ENCODE data around the gene NECTIN1.

The NECTIN1 gene

GRCh38 chr11:119635041-119635740, 93.8 kb downstream of the NECTIN1 start:
- TF ChIP-seq CTCF (IDR thresholded peaks at IDR 0.05; ENCODE audit: low read depth, low read length) (no peak), EZH2phosphoT487 (IDR thresholded peaks at IDR 0.05; ENCODE audit: low read depth) (no peak)
- no peaks in the 10 kb centered on the region for H4K20me1 ChIP-seq (ENCODE audit: insufficient read depth, low read length)
- no peaks in the 10 kb centered on the region for H3K27me3 ChIP-seq (ENCODE audit: low read depth, low read length)
- H3K4me2 ChIP-seq (ENCODE audit: low read length): no peak overlapping the region
- no peak overlapping the region for H3K9ac ChIP-seq (ENCODE audit: low read length)
- H3K79me2 ChIP-seq (ENCODE audit: low read length): no peaks in the 10 kb centered on the region
- H2AFZ ChIP-seq (ENCODE audit: low read depth, low read length): no peak overlapping the region
- H3K9me3 ChIP-seq (ENCODE audit: insufficient read depth, low read length): no peaks in the 10 kb centered on the region
- H3K27ac ChIP-seq (ENCODE audit: low read length): no peak overlapping the region
- H3K4me3 ChIP-seq (ENCODE audit: low read length): no peak overlapping the region
- H3K36me3 ChIP-seq (replicated peaks; ENCODE audit: low read depth, low read length): no peaks in the 10 kb centered on the region
- no peaks in the 10 kb centered on the region for H3K4me1 ChIP-seq (ENCODE audit: low read length)

GRCh38 chr11:119634301-119634700, 94.7 kb downstream of the NECTIN1 start:
- H3K4me3 ChIP-seq (ENCODE audit: low read length): no peak overlapping the region
- H3K4me2 ChIP-seq (ENCODE audit: low read length): no peak overlapping the region
- no peak for TF ChIP-seq EZH2phosphoT487 (IDR thresholded peaks at IDR 0.05; ENCODE audit: low read depth)
- no peak for TF ChIP-seq CTCF (IDR thresholded peaks at IDR 0.05; ENCODE audit: low read depth, low read length)
- H3K9ac ChIP-seq (ENCODE audit: low read length): no peak overlapping the region
- no peak overlapping the region for H2AFZ ChIP-seq (ENCODE audit: low read depth, low read length)
- no peak overlapping the region for H3K27ac ChIP-seq (ENCODE audit: low read length)
- no peaks in the 10 kb centered on the region for H3K79me2 ChIP-seq (ENCODE audit: low read length)
- no peaks in the 10 kb centered on the region for H3K9me3 ChIP-seq (ENCODE audit: insufficient read depth, low read length)
- H3K36me3 ChIP-seq (replicated peaks; ENCODE audit: low read depth, low read length): no peaks in the 10 kb centered on the region
- no peaks in the 10 kb centered on the region for H4K20me1 ChIP-seq (ENCODE audit: insufficient read depth, low read length)
- H3K27me3 ChIP-seq (ENCODE audit: low read depth, low read length): 0 out of 2 replicates have a peak, but pooled peaks cover 3% of the 10 kb centered on the region
- no peaks in the 10 kb centered on the region for H3K4me1 ChIP-seq (ENCODE audit: low read length)

- Histone ChIP-seq H3K36me3 (replicated peaks; ENCODE audit: low read depth, low read length) (no peaks in the 10 kb centered on the region), H4K20me1 (ENCODE audit: insufficient read depth, low read length) (no peaks in the 10 kb centered on the region), H3K27me3 (ENCODE audit: low read depth, low read length) (0 out of 2 replicates have a peak, but pooled peaks cover 3% of the 10 kb centered on the region), H3K4me3 (ENCODE audit: low read length) (no peak overlapping the region), H3K9me3 (ENCODE audit: insufficient read depth, low read length) (no peaks in the 10 kb centered on the region), H3K27ac (ENCODE audit: low read length) (no peak overlapping the region), H3K79me2 (ENCODE audit: low read length) (no peaks in the 10 kb centered on the region), H3K4me2 (ENCODE audit: low read length) (no peak overlapping the region), H3K9ac (ENCODE audit: low read length) (no peak overlapping the region), H2AFZ (ENCODE audit: low read depth, low read length) (no peak overlapping the region), H3K4me1 (ENCODE audit: low read length) (peaks cover 33% of the 10 kb centered on the region)
- no peak for TF ChIP-seq CTCF (IDR thresholded peaks at IDR 0.05; ENCODE audit: low read depth, low read length)
- TF ChIP-seq EZH2phosphoT487 (IDR thresholded peaks at IDR 0.05; ENCODE audit: low read depth): no peak
Observed at GRCh38 chr11:119629834-119630624, 99.0 kb downstream of the NECTIN1 start.

GRCh38 chr11:119629085-119629484, 99.9 kb downstream of the NECTIN1 start:
- 0 out of 2 replicates have a peak, but pooled peaks cover 3% of the 10 kb centered on the region for H3K27me3 ChIP-seq (ENCODE audit: low read depth, low read length)
- no peak overlapping the region for H2AFZ ChIP-seq (ENCODE audit: low read depth, low read length)

More at GRCh38 chr11:119629085-119629484, 99.9 kb downstream of the NECTIN1 start:
- TF ChIP-seq EZH2phosphoT487 (IDR thresholded peaks at IDR 0.05; ENCODE audit: low read depth) (no peak), CTCF (IDR thresholded peaks at IDR 0.05; ENCODE audit: low read depth, low read length) (no peak)
- Histone ChIP-seq H3K9me3 (ENCODE audit: insufficient read depth, low read length) (no peaks in the 10 kb centered on the region), H3K36me3 (replicated peaks; ENCODE audit: low read depth, low read length) (no peaks in the 10 kb centered on the region), H4K20me1 (ENCODE audit: insufficient read depth, low read length) (no peaks in the 10 kb centered on the region), H3K79me2 (ENCODE audit: low read length) (no peaks in the 10 kb centered on the region), H3K4me1 (ENCODE audit: low read length) (peaks cover 42% of the 10 kb centered on the region), H3K4me3 (ENCODE audit: low read length) (no peak overlapping the region), H3K9ac (ENCODE audit: low read length) (no peak overlapping the region), H3K4me2 (ENCODE audit: low read length) (no peak overlapping the region), H3K27ac (ENCODE audit: low read length) (no peak overlapping the region)
